Hepatocyte (in vitro differentiated cells): ENCODE data around the gene APBB2.

ENCODE experiments used
- EZH2 ChIP-seq: fragments of 200-600 bp; sonication (generic); IDR thresholded peaks from 2 replicates; pipeline ENCODE4 v1.6.1; 2016; ENCODE audit warnings: antibody characterized with exemption, mild to moderate bottlenecking, borderline replicate concordance
- TF ChIP-seq, protein P1 (sequence below): fragments of 200-600 bp; sonication (generic); IDR thresholded peaks from 2 replicates; pipeline ENCODE4 v1.5.1; 2016; ENCODE audit warnings: antibody characterized with exemption, mild to moderate bottlenecking; ENCODE audit not compliant: poor library complexity

DNA sequence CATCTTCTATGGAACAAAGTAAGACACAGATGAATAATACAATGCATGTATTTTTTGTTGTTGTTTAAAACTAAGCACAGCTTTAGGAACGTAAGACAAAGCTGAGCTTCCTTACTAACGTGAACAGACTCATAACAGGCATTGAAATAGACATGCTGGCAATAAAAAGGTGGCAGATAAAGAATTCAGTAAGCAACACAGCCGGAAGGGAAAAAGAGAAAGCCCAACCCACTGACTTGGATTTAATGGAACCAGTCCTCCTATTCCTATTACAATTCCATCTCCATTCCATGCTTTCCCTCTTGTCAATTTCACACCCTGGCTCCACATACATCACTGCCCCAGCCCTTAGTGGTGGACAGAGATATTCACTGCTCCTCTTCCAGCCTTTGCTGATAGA lies 282.5 kb downstream of the APBB2 start:
- TF ChIP-seq, protein P1, sequence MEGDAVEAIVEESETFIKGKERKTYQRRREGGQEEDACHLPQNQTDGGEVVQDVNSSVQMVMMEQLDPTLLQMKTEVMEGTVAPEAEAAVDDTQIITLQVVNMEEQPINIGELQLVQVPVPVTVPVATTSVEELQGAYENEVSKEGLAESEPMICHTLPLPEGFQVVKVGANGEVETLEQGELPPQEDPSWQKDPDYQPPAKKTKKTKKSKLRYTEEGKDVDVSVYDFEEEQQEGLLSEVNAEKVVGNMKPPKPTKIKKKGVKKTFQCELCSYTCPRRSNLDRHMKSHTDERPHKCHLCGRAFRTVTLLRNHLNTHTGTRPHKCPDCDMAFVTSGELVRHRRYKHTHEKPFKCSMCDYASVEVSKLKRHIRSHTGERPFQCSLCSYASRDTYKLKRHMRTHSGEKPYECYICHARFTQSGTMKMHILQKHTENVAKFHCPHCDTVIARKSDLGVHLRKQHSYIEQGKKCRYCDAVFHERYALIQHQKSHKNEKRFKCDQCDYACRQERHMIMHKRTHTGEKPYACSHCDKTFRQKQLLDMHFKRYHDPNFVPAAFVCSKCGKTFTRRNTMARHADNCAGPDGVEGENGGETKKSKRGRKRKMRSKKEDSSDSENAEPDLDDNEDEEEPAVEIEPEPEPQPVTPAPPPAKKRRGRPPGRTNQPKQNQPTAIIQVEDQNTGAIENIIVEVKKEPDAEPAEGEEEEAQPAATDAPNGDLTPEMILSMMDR: no peak
- TF ChIP-seq EZH2: no peak
